OCI-LY7 (cell line): ENCODE measurements around the gene LGR6.
"Not testable (repeated sequence)": the region's sequence is repeated elsewhere in the genome, so short reads cannot be mapped to it uniquely, and the experiment has no call there.

Source experiments
- CTCF ChIP-seq: fragments of 200-600 bp; sonication (generic); conservative IDR thresholded peaks from 2 replicates; pipeline ENCODE4 v1.5.1; 2014; ENCODE audit warnings: mild to moderate bottlenecking, antibody characterized with exemption, low read length, moderate library complexity, mixed read lengths
- EZH2phosphoT487 ChIP-seq: fragments of 200-600 bp; sonication (generic); IDR thresholded peaks from 2 replicates; pipeline ENCODE4 v1.6.1; 2018; ENCODE audit warnings: low read depth, borderline replicate concordance, mild to moderate bottlenecking, mixed run types, antibody characterized with exemption, low read length, moderate library complexity, mixed read lengths

GRCh38 chr1:202240226-202240625, 46.6 kb downstream of the LGR6 start:
- TF ChIP-seq CTCF, EZH2phosphoT487: not testable (repeated sequence)
